ENCODE data around the gene HDAC10.

DNA sequence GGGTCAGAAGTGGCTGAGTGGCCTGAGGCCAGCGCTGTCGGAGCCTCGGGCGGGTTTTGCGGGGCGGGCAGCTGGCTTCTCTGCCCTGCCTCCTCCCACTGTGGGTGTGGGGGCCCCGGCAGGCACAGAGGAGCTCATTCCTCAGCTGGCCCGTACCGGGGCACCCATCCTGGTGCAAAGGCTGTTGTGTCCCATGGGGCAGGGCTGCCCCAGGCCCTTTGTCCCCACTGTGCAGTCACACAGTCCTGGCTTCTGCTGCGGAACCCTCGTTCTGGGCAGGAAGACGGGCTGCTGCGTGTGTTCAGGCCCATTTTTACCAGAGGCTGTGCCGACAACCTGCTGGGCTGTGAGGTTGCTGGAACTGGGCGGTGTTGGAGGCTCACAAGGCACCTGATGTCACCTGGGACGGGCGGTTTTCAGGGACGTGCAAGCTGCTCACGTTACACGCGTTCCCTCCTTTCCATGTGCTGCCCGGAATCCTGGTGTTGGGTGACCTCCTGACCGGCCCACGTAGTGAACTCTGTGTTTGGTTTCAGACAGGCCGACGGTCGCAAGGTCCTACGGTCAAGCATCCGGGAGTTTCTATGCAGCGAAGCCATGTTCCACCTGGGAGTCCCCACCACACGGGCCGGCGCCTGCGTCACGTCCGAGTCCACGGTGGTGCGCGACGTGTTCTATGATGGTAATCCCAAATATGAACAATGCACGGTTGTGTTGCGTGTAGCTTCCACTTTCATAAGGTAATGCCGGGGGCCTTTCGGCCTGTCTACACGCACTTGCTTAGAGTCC, 45.1 kb downstream of the HDAC10 start:
- no peak for TF ChIP-seq CTCF (IDR thresholded peaks at IDR 0.05)
- TF ChIP-seq POLR2A (IDR thresholded peaks at IDR 0.05): no peak
- no peak for TF ChIP-seq EP300 (IDR thresholded peaks at IDR 0.05; ENCODE audit: low read depth)
- no peak for TF ChIP-seq POLR2AphosphoS5 (IDR thresholded peaks at IDR 0.05)
